ENCODE measurements around the gene RSPO4. TPM values are rescaled to one million over a fixed set of nuclear protein-coding genes. Genes with fewer than 3 reads are reported as not detected.

RSPO4 gene
- total and polyA plus RNA-seq, 2 experiments from 2014 or later, result 2.8 to 4.5 TPM

DNA sequence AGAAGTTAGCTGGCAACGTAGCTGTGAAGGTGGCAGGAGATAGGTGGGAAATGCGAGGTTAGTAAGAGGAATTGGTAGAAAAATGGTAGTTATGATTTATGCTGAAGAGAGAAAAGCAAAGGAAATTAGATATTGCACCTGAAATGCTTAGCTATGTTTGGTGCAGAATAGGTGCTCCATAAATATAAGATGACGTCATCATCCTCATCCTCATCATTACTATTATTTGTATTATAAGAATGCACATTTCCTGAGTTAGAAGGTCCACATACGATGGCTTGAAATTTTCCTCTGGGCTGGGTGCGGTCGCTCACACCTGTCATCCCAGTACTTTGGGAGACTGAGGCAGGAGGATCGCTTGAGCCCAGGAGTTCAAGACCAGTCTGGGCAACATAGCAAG, 46.5 kb downstream of the RSPO4 start:
- H3K27ac Mint-ChIP-seq, result no peak overlapping the region
- H3K27ac ChIP-seq (ENCODE audit: low read depth), result no peak overlapping the region
- no peaks in the 10 kb centered on the region for H4K20me1 ChIP-seq (replicated peaks; ENCODE audit: insufficient read depth)
- TF ChIP-seq, protein P1, sequence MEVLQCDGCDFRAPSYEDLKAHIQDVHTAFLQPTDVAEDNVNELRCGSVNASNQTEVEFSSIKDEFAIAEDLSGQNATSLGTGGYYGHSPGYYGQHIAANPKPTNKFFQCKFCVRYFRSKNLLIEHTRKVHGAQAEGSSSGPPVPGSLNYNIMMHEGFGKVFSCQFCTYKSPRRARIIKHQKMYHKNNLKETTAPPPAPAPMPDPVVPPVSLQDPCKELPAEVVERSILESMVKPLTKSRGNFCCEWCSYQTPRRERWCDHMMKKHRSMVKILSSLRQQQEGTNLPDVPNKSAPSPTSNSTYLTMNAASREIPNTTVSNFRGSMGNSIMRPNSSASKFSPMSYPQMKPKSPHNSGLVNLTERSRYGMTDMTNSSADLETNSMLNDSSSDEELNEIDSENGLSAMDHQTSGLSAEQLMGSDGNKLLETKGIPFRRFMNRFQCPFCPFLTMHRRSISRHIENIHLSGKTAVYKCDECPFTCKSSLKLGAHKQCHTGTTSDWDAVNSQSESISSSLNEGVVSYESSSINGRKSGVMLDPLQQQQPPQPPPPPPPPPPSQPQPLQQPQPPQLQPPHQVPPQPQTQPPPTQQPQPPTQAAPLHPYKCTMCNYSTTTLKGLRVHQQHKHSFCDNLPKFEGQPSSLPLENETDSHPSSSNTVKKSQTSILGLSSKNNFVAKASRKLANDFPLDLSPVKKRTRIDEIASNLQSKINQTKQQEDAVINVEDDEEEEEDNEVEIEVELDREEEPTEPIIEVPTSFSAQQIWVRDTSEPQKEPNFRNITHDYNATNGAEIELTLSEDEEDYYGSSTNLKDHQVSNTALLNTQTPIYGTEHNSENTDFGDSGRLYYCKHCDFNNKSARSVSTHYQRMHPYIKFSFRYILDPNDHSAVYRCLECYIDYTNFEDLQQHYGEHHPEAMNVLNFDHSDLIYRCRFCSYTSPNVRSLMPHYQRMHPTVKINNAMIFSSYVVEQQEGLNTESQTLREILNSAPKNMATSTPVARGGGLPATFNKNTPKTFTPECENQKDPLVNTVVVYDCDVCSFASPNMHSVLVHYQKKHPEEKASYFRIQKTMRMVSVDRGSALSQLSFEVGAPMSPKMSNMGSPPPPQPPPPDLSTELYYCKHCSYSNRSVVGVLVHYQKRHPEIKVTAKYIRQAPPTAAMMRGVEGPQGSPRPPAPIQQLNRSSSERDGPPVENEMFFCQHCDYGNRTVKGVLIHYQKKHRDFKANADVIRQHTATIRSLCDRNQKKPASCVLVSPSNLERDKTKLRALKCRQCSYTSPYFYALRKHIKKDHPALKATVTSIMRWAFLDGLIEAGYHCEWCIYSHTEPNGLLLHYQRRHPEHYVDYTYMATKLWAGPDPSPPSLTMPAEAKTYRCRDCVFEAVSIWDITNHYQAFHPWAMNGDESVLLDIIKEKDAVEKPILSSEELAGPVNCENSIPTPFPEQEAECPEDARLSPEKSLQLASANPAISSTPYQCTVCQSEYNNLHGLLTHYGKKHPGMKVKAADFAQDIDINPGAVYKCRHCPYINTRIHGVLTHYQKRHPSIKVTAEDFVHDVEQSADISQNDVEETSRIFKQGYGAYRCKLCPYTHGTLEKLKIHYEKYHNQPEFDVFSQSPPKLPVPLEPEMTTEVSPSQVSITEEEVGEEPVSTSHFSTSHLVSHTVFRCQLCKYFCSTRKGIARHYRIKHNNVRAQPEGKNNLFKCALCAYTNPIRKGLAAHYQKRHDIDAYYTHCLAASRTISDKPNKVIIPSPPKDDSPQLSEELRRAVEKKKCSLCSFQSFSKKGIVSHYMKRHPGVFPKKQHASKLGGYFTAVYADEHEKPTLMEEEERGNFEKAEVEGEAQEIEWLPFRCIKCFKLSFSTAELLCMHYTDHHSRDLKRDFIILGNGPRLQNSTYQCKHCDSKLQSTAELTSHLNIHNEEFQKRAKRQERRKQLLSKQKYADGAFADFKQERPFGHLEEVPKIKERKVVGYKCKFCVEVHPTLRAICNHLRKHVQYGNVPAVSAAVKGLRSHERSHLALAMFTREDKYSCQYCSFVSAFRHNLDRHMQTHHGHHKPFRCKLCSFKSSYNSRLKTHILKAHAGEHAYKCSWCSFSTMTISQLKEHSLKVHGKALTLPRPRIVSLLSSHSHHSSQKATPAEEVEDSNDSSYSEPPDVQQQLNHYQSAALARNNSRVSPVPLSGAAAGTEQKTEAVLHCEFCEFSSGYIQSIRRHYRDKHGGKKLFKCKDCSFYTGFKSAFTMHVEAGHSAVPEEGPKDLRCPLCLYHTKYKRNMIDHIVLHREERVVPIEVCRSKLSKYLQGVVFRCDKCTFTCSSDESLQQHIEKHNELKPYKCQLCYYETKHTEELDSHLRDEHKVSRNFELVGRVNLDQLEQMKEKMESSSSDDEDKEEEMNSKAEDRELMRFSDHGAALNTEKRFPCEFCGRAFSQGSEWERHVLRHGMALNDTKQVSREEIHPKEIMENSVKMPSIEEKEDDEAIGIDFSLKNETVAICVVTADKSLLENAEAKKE (CRISPR knock-in tag; IDR thresholded peaks at IDR 0.05), result no peak
- TF ChIP-seq CTCF (conservative IDR thresholded peaks at IDR 0.05; ENCODE audit: low read depth in 2 of 2), result no peak
- TF ChIP-seq POLR2AphosphoS5 (IDR thresholded peaks at IDR 0.05; ENCODE audit: low read depth), result no peak
- no peak for TF ChIP-seq NANOG (IDR thresholded peaks at IDR 0.05; ENCODE audit: borderline replicate concordance)
- H3K4me2 ChIP-seq, result no peak overlapping the region
- peaks cover 4% of the 10 kb centered on the region for H3K27me3 Mint-ChIP-seq (ENCODE audit: insufficient read depth, low read depth, poor library complexity)
- no peaks in the 10 kb centered on the region for H3K9me3 Mint-ChIP-seq
- H3K27me3 ChIP-seq (ENCODE audit: insufficient read depth), result no peaks in the 10 kb centered on the region
- no peaks in the 10 kb centered on the region for H3K36me3 ChIP-seq (ENCODE audit: insufficient read depth)
- H3K4me3 Mint-ChIP-seq, result no peak overlapping the region
- no peaks in the 10 kb centered on the region for H3K9me2 ChIP-seq (ENCODE audit: insufficient read depth)
- 0 out of 2 replicates have a peak, but pooled peaks cover 3% of the 10 kb centered on the region for H3K4me1 ChIP-seq (ENCODE audit: insufficient read depth)
- H3K4me3 ChIP-seq, result no peak overlapping the region
- no peak for ATAC-seq
- no peak overlapping the region for H2AFZ ChIP-seq
- H3K79me2 ChIP-seq (replicated peaks; ENCODE audit: insufficient read depth), result no peaks in the 10 kb centered on the region
- H3K4me1 Mint-ChIP-seq, result peaks cover 9% of the 10 kb centered on the region
- H3F3A ChIP-seq (replicated peaks; ENCODE audit: low read depth), result no peaks in the 10 kb centered on the region
- DNase-seq (ENCODE audit: low spot score), result no peak
- H3K36me3 Mint-ChIP-seq (ENCODE audit: low read depth), result no peaks in the 10 kb centered on the region

- Mint-ChIP-seq H3K9me3 (no peaks in the 10 kb centered on the region), H3K4me1 (peaks cover 9% of the 10 kb centered on the region), H3K4me3 (no peak overlapping the region), H3K27ac (no peak overlapping the region), H3K27me3 (ENCODE audit: insufficient read depth, low read depth, poor library complexity) (peaks cover 4% of the 10 kb centered on the region), H3K36me3 (ENCODE audit: low read depth) (no peaks in the 10 kb centered on the region)
- ATAC-seq (no peak), DNase-seq (ENCODE audit: low spot score) (no peak)
- H3F3A ChIP-seq (replicated peaks; ENCODE audit: low read depth), result no peaks in the 10 kb centered on the region
- no peaks in the 10 kb centered on the region for H3K79me2 ChIP-seq (replicated peaks; ENCODE audit: insufficient read depth)
- no peak overlapping the region for H3K27ac ChIP-seq (ENCODE audit: low read depth)
- no peak overlapping the region for H3K4me2 ChIP-seq
- H3K4me3 ChIP-seq, result no peak overlapping the region
- H3K27me3 ChIP-seq (ENCODE audit: insufficient read depth), result no peaks in the 10 kb centered on the region
- H2AFZ ChIP-seq, result no peak overlapping the region
- 0 out of 2 replicates have a peak, but pooled peaks cover 3% of the 10 kb centered on the region for H3K4me1 ChIP-seq (ENCODE audit: insufficient read depth)
- H3K9me2 ChIP-seq (ENCODE audit: insufficient read depth), result no peaks in the 10 kb centered on the region
- no peaks in the 10 kb centered on the region for H4K20me1 ChIP-seq (replicated peaks; ENCODE audit: insufficient read depth)
- H3K36me3 ChIP-seq (ENCODE audit: insufficient read depth), result no peaks in the 10 kb centered on the region
- no peak for TF ChIP-seq POLR2AphosphoS5 (IDR thresholded peaks at IDR 0.05; ENCODE audit: low read depth)
- no peak for TF ChIP-seq NANOG (IDR thresholded peaks at IDR 0.05; ENCODE audit: borderline replicate concordance)
- TF ChIP-seq, protein P1 (CRISPR knock-in tag; IDR thresholded peaks at IDR 0.05), result no peak
Measured at GRCh38 chr20:955111-955510, 47.0 kb downstream of the RSPO4 start.

Data from GM23338 (cell line).